NCI-H2196 treated with DMSO at 0.1 percent for 48 hours (cell line): ENCODE measurements around the gene DDX49.

Experiments used
- DNase-seq: peaks from one replicate; lab custom pipeline; 2025; ENCODE audit not compliant: unreplicated experiment; lab: John Stamatoyannopoulos, UW

The DDX49 gene

DNA sequence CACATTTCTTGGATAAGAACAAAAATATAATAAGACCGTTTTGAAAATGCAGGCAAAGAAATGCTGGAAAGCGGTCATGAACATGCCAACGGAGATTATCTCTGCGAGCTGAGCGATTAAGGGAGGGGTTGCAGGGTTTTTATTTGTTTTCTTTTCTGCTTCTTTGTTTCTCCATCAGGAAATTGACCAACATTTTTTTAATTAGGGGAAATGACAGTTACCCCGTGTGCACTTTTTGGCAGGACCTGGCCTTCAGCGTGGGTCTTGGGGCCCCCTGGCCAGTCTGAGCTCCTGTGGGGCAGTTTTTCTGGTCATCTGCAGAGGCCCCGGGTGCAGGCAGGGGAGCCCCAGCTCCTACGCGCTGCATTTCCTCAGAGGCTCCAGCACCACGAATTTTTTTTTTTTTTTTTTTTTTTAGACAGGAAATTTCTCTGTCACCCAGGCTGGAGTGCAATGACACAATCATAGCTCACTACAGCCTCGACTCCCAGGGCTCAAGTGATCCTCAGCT, 52.8 kb downstream of the DDX49 start:
- no peak for DNase-seq

DNA sequence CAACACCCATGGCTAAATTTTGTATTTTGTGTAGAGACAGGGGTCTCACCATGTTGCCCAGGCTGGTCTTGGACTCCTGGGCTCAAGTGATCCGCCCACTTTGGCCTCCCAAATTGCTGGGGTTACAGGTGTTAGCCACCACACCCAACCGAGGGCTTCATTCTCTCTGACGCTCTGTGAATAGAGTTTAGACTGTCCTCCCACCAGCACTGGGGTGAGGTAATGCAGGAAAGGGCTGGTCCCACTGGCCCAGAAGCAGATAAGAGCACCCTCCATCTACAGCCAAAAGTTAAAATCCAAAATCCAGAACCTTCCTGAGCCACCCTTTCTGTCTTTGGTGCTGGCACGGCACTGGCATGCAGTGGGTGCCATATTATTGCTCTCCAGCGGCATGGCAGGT, 53.3 kb downstream of the DDX49 start:
- no peak for DNase-seq

- DNase-seq, result no peak
Measured at GRCh38 chr19:18975011-18975410, 55.5 kb downstream of the DDX49 start.

DNA sequence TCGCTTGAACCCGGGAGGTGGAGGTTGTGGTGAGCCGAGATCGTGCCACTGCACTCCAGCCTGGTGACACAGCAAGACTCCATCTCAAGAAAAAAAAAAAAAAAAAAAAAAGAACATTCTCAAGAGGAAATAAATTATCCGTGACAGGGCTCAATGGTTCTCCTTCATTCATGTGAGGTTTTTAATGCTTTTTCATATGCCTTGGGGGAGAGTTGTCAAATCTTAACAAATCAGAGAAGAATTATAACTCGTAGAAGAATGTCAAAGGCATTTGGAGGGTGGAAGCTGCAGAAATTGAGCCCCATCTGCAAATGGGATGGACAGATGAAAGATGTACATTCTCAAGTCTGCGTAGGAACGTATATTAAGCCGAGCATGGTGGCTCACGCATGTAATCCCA, 56.4 kb downstream of the DDX49 start:
- no peak for DNase-seq
